IMR-90 (cell line): ENCODE measurements around the gene HIF1A. TPM values are rescaled to one million over a fixed set of nuclear protein-coding genes. Genes with fewer than 3 reads are reported as not detected.

Experiments used
- ATAC-seq: fragments of 200-7000 bp; cut with Tn5 transposase; 2 replicates; pipeline ENCODE4 v1.9.1; 2020; ENCODE audit warnings: low read depth, mild to moderate bottlenecking, moderate library complexity
- BruUV-seq: library from RNA; stranded (reverse); fragments of 400-500 nt; replicated peaks from 2 replicates; lab custom pipeline; 2021; lab: Mats Ljungman, UMichigan
- CTCF ChIA-PET: fragments of 300-600 bp; formaldehyde crosslinking; extraction: SDS; loops from one replicate; lab custom pipeline; 2021; ENCODE audit warnings: antibody characterized with exemption; lab: Yijun Ruan, JAX
- POLR2A ChIA-PET: fragments of 300-600 bp; sonication (Branson Sonifier 250); formaldehyde crosslinking; loops from one replicate; lab custom pipeline; 2022; ENCODE audit warnings: antibody characterized with exemption; ENCODE audit not compliant: unreplicated experiment; lab: Charles Lee
- DNase-seq: peaks from one replicate; pipeline ENCODE4 v3.0.0; 2013
- H2AFZ ChIP-seq: replicated peaks from 2 replicates; pipeline ENCODE3; 2013; ENCODE audit warnings: low read length, mild to moderate bottlenecking; ENCODE audit not compliant: poor library complexity
- H2AK5ac ChIP-seq: 2 replicates; pipeline ENCODE4 v1.6.1; 2013; ENCODE audit warnings: low read depth, low read length, inconsistent platforms
- H2AK9ac ChIP-seq: replicated peaks from 2 replicates; pipeline ENCODE3; 2013; ENCODE audit warnings: mild to moderate bottlenecking, low read depth, low read length, moderate library complexity; ENCODE audit not compliant: poor library complexity
- H2BK120ac ChIP-seq: 2 replicates; pipeline ENCODE4 v1.6.1; 2013; ENCODE audit warnings: low read depth, low read length, inconsistent platforms
- H2BK15ac ChIP-seq: 3 replicates; pipeline ENCODE4 v1.6.1; 2013; ENCODE audit warnings: low read depth, low read length, inconsistent platforms
- H2BK20ac ChIP-seq: 2 replicates; pipeline ENCODE4 v1.6.1; 2013; ENCODE audit warnings: low read depth, mild to moderate bottlenecking, inconsistent platforms, low read length, moderate library complexity
- H2BK5ac ChIP-seq: 2 replicates; pipeline ENCODE4 v1.6.1; 2013; ENCODE audit warnings: mild to moderate bottlenecking, low read depth, low read length, inconsistent platforms; ENCODE audit not compliant: poor library complexity, severe bottlenecking
- H3K14ac ChIP-seq: replicated peaks from 2 replicates; pipeline ENCODE4 v1.6.1; 2013; ENCODE audit warnings: low read depth, low read length, inconsistent platforms
- H3K18ac ChIP-seq: 2 replicates; pipeline ENCODE4 v1.6.1; 2013; ENCODE audit warnings: low read depth, low read length, control low read depth
- H3K23ac ChIP-seq: 2 replicates; pipeline ENCODE4 v1.6.1; 2013; ENCODE audit warnings: low read depth, low read length, inconsistent platforms
- H3K27ac ChIP-seq: 2 replicates; pipeline ENCODE4 v1.5.1; 2013; ENCODE audit warnings: mild to moderate bottlenecking, control low read depth, low read length; ENCODE audit not compliant: insufficient read depth
- H3K27me3 ChIP-seq: 2 replicates; pipeline ENCODE4 v1.6.1; 2013; ENCODE audit warnings: low read length; ENCODE audit not compliant: control insufficient read depth, insufficient read depth
- H3K36me3 ChIP-seq: 2 replicates; pipeline ENCODE4 v1.6.1; 2013; ENCODE audit warnings: low read length, mixed read lengths; ENCODE audit not compliant: control insufficient read depth, insufficient read depth
- H3K4ac ChIP-seq: 2 replicates; pipeline ENCODE4 v1.6.1; 2013; ENCODE audit warnings: low read depth, low read length, inconsistent platforms
- H3K4me1 ChIP-seq: 2 replicates; pipeline ENCODE4 v1.6.1; 2013; ENCODE audit warnings: low read length, mixed read lengths; ENCODE audit not compliant: control insufficient read depth, insufficient read depth
- H3K4me2 ChIP-seq: 2 replicates; pipeline ENCODE4 v1.6.1; 2013; ENCODE audit warnings: low read depth, mild to moderate bottlenecking, control low read depth, low read length, moderate library complexity
- H3K4me3 ChIP-seq: 2 replicates; pipeline ENCODE4 v1.5.1; 2013; ENCODE audit warnings: low read depth, mild to moderate bottlenecking, control low read depth, low read length, moderate library complexity; ENCODE audit not compliant: insufficient read depth
- H3K56ac ChIP-seq: 2 replicates; pipeline ENCODE4 v1.6.1; 2013; ENCODE audit warnings: low read length, inconsistent platforms; ENCODE audit not compliant: insufficient read depth; ENCODE audit errors: extremely low read depth
- H3K79me1 ChIP-seq, 2 experiments: 2 replicates each; pipeline ENCODE4 v1.6.1; 2013; ENCODE audit warnings: low read length in 2 of 2, inconsistent platforms in 1 of 2, low read depth in 1 of 2
- H3K9ac ChIP-seq: 2 replicates; pipeline ENCODE4 v1.6.1; 2013; ENCODE audit warnings: low read depth, low read length, control low read depth
- H3K9me1 ChIP-seq: 2 replicates; pipeline ENCODE4 v1.6.1; 2013; ENCODE audit warnings: low read length, inconsistent platforms; ENCODE audit not compliant: insufficient read depth
- H3K9me3 ChIP-seq: 2 replicates; pipeline ENCODE4 v1.6.1; 2013; ENCODE audit warnings: low read length; ENCODE audit not compliant: control insufficient read depth, insufficient read depth
- H4K20me1 ChIP-seq: 2 replicates; pipeline ENCODE4 v1.6.1; 2013; ENCODE audit warnings: low read length, inconsistent platforms; ENCODE audit not compliant: insufficient read depth
- H4K5ac ChIP-seq: 2 replicates; pipeline ENCODE4 v1.6.1; 2013; ENCODE audit warnings: mild to moderate bottlenecking, low read depth, low read length, control low read depth
- H4K8ac ChIP-seq, 2 experiments: 2 replicates each; pipeline ENCODE4 v1.6.1; 2013; ENCODE audit warnings: low read depth in 2 of 2, low read length in 2 of 2, control low read depth in 1 of 2, inconsistent platforms in 1 of 2
- H4K91ac ChIP-seq: 2 replicates; pipeline ENCODE4 v1.6.1; 2013; ENCODE audit warnings: low read depth, low read length, inconsistent platforms; ENCODE audit not compliant: insufficient read depth
- BHLHE40 ChIP-seq: fragments of 150-350 bp; IDR thresholded peaks from 2 replicates; pipeline ENCODE4 v1.6.1; 2016; ENCODE audit warnings: mild to moderate bottlenecking, low read depth, low read length
- CEBPB ChIP-seq: IDR thresholded peaks from 2 replicates; pipeline ENCODE4 v1.6.1; 2012; ENCODE audit warnings: low read depth, low read length, improper control_type of control experiment
- CHD1 ChIP-seq: IDR thresholded peaks from 2 replicates; pipeline ENCODE4 v1.6.1; 2012; ENCODE audit warnings: low read depth, low read length, improper control_type of control experiment
- FOS ChIP-seq: fragments of 150-350 bp; IDR thresholded peaks from 2 replicates; pipeline ENCODE4 v1.6.1; 2016; ENCODE audit warnings: low read depth, low read length
- MAFK ChIP-seq: IDR thresholded peaks from 2 replicates; pipeline ENCODE4 v1.6.1; 2012; ENCODE audit warnings: low read depth, low read length, improper control_type of control experiment
- MAZ ChIP-seq: IDR thresholded peaks from 2 replicates; pipeline ENCODE4 v1.6.1; 2012; ENCODE audit warnings: low read depth, mild to moderate bottlenecking, low read length, improper control_type of control experiment, moderate library complexity, borderline replicate concordance
- MXI1 ChIP-seq: IDR thresholded peaks from 2 replicates; pipeline ENCODE4 v1.6.1; 2012; ENCODE audit warnings: low read depth, mild to moderate bottlenecking, low read length, moderate library complexity, borderline replicate concordance
- NFE2L2 ChIP-seq: fragments of 150-350 bp; IDR thresholded peaks from 2 replicates; pipeline ENCODE4 v1.6.1; 2016; ENCODE audit warnings: low read depth, mild to moderate bottlenecking, low read length
- POLR2A ChIP-seq: IDR thresholded peaks from 2 replicates; pipeline ENCODE4 v1.6.1; 2012; ENCODE audit warnings: mild to moderate bottlenecking, low read depth, low read length
- RAD21 ChIP-seq: IDR thresholded peaks from 2 replicates; pipeline ENCODE4 v1.6.1; 2012; ENCODE audit warnings: low read length, improper control_type of control experiment
- RCOR1 ChIP-seq: IDR thresholded peaks from 2 replicates; pipeline ENCODE4 v1.6.1; 2012; ENCODE audit warnings: mild to moderate bottlenecking, low read length, improper control_type of control experiment; ENCODE audit not compliant: insufficient replicate concordance
- RFX5 ChIP-seq: IDR thresholded peaks from 2 replicates; pipeline ENCODE4 v1.8.0; 2012; ENCODE audit warnings: low read depth, mild to moderate bottlenecking, low read length, moderate library complexity
- SMC3 ChIP-seq: fragments of 150-350 bp; IDR thresholded peaks from 2 replicates; pipeline ENCODE4 v1.6.1; 2016; ENCODE audit warnings: low read depth, mild to moderate bottlenecking, antibody characterized with exemption, low read length, moderate library complexity
- WGBS, 2 experiments: methylation state at CpG; one replicate each; pipeline versions ENCODE4 v1.1.5 to v1.1.7; 2013; ENCODE audit warnings: missing lambda C conversion rate in 2 of 2; ENCODE audit not compliant: insufficient read length in 1 of 2; ENCODE audit errors: extremely low coverage in 2 of 2; 5-methylcytosine and 5-hydroxymethylcytosine counted together
- dilution Hi-C: fragments of 300-500 bp; cut with HindIII; formaldehyde crosslinking; loops from one replicate; pipeline ENCODE4 v1.14.3; 2018; ENCODE audit warnings: low sequenced_read_pairs; ENCODE audit not compliant: unreplicated experiment
- in situ Hi-C: fragments of 300-500 bp; cut with MboI; formaldehyde crosslinking; loops from 3 replicates; pipeline ENCODE4 v1.14.3; 2019; ENCODE audit warnings: low sequenced_read_pairs, inconsistent platforms, mixed read lengths
- intact Hi-C: fragments of 100-400 bp; cut with micrococcal nuclease; formaldehyde crosslinking; loops from 2 replicates; pipeline ENCODE4 v1.10.0; 2022
- polyA plus RNA-seq, 3 experiments: library from polyadenylated mRNA; depleted of rRNA; stranded (reverse); fragments of >200 nt; gene quantifications; 2 replicates each; pipeline ENCODE4 v1.2.3, GENCODE V29; 2012; ENCODE audit warnings: low replicate concordance in 1 of 3
- total RNA-seq: library from RNA; depleted of rRNA; stranded (reverse); fragments of >200 nt; gene quantifications from 2 replicates; pipeline ENCODE4 v1.2.3, GENCODE V29; 2012
- TF ChIP-seq, protein P1 (sequence below): conservative IDR thresholded peaks from 2 replicates; pipeline ENCODE4 v1.5.1; 2012; ENCODE audit warnings: mild to moderate bottlenecking, low read depth, low read length, improper control_type of control experiment
- TF ChIP-seq, protein P2 (sequence below): fragments of 150-350 bp; IDR thresholded peaks from 2 replicates; pipeline ENCODE4 v1.6.1; 2017; ENCODE audit warnings: mild to moderate bottlenecking, antibody characterized with exemption, low read length, low read depth

Gene HIF1A
- total and polyA plus RNA-seq, 2 of the 4 experiments (the other 2 are of a cell fraction), result 128 to 301 TPM

DNA sequence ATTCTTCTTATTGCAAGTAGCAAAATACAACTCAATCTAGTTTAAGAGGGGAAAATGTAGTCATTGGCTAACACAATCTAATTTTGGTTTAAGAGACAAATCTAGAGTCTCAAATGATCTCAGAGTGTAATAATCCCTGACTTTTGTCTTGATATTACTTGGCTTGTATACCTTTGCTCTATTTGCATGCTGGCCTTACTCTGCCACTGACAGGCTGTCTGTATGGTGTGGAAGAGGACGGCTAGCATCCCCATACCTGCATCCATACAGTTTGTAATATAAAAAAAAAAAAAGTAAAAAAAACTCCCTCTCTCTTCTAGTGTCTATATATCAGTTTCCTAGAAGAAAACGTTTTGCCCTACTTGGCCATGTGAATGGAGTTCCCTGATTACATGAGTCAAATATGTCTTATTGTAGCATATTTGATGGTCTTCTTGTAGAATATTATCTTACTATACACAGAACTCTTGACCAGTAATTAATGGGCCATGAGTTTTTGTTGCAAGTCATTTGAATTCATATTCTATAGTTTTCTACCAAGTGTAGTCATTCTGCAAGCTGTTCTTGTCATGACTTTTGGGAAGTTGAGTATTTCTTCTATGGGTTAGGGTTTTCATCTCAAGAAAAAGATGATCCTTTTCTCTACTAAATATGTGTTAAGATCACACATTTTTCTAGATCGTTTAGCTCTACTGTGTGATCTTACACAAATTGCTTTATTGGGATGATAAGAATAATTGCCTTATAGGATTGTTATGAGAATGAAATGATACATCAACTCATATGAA lies 8.2 kb downstream of the HIF1A start:
- BruUV-seq, result no TSS peak
- dilution Hi-C loops (loop anchor here (25.0 kb wide), 1 partner anchor 241 kb away; no protein-coding TSS in a partner anchor), intact Hi-C loops (no loop called here), in situ Hi-C loops (no loop called here)
- Histone ChIP-seq H3K4ac (no peak overlapping the region), H3K14ac (peak overlapping the region; percentile 66; the same call in 1 of the 2 replicates), H3K9me3 (no peaks in the 10 kb centered on the region), H4K91ac (no peak overlapping the region), H3K4me3 (no peak overlapping the region), H2BK15ac (no peak overlapping the region; the same call in 2 of the 3 replicates), H3K4me2 (peak overlapping the region; percentile 85), H4K5ac (no peak overlapping the region), H4K8ac (no peak overlapping the region), H2BK5ac (no peak overlapping the region), H3K4me1 (no peaks in the 10 kb centered on the region; the same call in 1 of the 2 replicates), H3K27ac (no peak overlapping the region), H2AK5ac (no peak overlapping the region), H3K79me1 (peaks cover 0 to 17% of the 10 kb centered on the region in 2 experiments; a peak in 1 of 4 replicates), H3K23ac (peak overlapping the region; percentile 75), H3K9ac (no peak overlapping the region), H2BK20ac (no peak overlapping the region), H4K20me1 (peaks cover 88% of the 10 kb centered on the region), H3K9me1 (0 out of 2 replicates have a peak, but pooled peaks cover 3% of the 10 kb centered on the region), H2AFZ (no peak overlapping the region), H2AK9ac (no peak overlapping the region), H3K56ac (no peak overlapping the region), H3K27me3 (no peaks in the 10 kb centered on the region), H2BK120ac (no peak overlapping the region), H3K36me3 (peaks cover 1% of the 10 kb centered on the region; the same call in 1 of the 2 replicates), H3K18ac (no peak overlapping the region)
- ChIA-PET CTCF (no interaction called here), POLR2A (no interaction called here)
- WGBS, 2 experiments, result no CpG with 5 or more reads among the region's 3 CpGs
- no peak for DNase-seq
- ATAC-seq, result no peak
- TF ChIP-seq CEBPB, result no peak
- TF ChIP-seq, protein P1, sequence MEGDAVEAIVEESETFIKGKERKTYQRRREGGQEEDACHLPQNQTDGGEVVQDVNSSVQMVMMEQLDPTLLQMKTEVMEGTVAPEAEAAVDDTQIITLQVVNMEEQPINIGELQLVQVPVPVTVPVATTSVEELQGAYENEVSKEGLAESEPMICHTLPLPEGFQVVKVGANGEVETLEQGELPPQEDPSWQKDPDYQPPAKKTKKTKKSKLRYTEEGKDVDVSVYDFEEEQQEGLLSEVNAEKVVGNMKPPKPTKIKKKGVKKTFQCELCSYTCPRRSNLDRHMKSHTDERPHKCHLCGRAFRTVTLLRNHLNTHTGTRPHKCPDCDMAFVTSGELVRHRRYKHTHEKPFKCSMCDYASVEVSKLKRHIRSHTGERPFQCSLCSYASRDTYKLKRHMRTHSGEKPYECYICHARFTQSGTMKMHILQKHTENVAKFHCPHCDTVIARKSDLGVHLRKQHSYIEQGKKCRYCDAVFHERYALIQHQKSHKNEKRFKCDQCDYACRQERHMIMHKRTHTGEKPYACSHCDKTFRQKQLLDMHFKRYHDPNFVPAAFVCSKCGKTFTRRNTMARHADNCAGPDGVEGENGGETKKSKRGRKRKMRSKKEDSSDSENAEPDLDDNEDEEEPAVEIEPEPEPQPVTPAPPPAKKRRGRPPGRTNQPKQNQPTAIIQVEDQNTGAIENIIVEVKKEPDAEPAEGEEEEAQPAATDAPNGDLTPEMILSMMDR, result no peak
- no peak for TF ChIP-seq MXI1
- TF ChIP-seq RFX5, result no peak
- TF ChIP-seq MAZ, result no peak
- TF ChIP-seq MAFK, result no peak
- no peak for TF ChIP-seq BHLHE40
- no peak for TF ChIP-seq NFE2L2
- TF ChIP-seq FOS, result no peak
- TF ChIP-seq RCOR1, result no peak
- TF ChIP-seq POLR2A, result no peak
- TF ChIP-seq, protein P2, sequence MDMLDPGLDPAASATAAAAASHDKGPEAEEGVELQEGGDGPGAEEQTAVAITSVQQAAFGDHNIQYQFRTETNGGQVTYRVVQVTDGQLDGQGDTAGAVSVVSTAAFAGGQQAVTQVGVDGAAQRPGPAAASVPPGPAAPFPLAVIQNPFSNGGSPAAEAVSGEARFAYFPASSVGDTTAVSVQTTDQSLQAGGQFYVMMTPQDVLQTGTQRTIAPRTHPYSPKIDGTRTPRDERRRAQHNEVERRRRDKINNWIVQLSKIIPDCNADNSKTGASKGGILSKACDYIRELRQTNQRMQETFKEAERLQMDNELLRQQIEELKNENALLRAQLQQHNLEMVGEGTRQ, result no peak
- no peak for TF ChIP-seq CHD1
- no peak for TF ChIP-seq RAD21
- TF ChIP-seq SMC3, result no peak
